GM21529 (cell line): ENCODE results near the gene CYTH4.

Experiments used
- ATAC-seq: cut with Tn5 transposase; IDR thresholded peaks from one replicate; pipeline ENCODE4 v1.9.1; 2021; ENCODE audit not compliant: unreplicated experiment

CYTH4 gene

GRCh38 chr22:37285937-37286336 lies 3.6 kb downstream of the CYTH4 start:
- ATAC-seq: no peak

DNA sequence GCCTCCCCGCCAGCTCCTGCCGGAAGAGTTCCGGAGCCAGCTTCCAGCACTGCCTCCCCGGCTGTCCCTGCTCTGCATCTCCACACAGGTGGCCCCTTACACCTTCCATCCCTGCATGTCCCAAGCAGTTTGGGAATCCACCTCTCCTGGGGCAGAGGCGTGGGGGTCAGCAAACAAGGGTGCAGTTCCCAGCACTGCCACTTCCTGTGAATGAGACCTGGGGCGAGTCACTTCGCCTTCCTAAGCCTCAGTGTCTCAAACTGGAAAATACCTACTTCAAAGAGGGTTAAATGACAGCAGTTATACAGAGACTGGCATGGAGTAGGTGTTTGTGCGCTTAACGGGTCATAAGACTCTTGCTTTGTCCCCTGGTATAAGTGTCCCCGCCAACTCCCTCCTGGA lies 5.2 kb downstream of the CYTH4 start:
- no peak for ATAC-seq

- no peak for ATAC-seq
Measured at GRCh38 chr22:37288521-37288920, 6.2 kb downstream of the CYTH4 start.

GRCh38 chr22:37289156-37289735 lies 6.9 kb downstream of the CYTH4 start:
- no peak for ATAC-seq

DNA sequence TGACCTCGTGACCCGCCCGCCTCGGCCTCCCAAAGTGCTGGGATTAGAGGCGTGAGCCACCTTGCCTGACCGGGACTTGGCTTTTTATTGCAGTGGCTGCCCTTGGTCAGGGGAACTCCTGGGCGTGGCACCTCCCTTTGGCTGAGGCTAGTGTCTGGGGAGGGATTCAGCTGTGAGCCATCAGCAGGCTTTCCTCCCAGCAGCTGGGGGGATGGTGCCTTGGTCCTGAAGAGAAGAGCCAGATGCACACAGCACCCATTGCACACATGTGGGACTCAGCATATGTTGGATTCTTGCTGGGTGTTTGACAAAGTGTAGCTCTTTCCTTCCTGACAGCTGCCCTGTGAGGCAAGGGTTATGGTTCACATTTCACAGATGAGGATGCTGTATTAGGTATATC lies 8.4 kb downstream of the CYTH4 start:
- no peak for ATAC-seq

DNA sequence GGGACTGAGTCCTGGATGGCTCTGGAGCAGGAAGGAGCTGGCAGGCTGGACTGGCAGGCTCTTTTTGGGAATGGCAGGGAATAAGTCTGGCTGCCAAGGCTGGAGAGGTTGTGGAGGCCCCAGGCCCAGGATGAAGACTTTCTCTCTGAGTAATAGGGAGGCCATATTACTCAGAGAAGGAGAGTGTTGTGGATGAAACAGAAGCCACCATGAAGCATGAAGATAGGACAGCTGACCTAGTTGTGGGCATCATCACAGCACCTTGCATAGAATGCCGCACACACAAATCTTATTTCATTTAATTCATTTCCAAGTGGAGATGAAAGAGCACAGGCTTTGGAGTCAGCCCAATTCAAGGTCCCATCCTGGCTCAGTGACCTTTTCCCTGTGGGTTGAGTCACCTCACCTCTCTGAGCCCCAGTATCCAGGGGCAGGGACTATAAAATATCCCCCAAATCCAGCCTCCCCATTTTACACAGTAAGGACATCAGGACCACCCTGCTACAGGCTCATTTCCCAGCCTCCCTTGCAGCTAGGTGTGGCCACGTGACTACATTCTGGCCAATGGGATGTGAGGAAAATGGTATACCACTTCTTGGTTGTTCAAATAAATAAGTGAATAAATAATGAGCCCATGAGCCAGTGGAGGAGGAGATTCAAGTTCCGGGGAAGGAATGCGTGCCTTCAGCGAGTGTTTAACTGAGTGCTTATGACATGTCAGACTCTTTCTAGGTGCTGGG lies 9.4 kb downstream of the CYTH4 start:
- ATAC-seq: no peak

DNA sequence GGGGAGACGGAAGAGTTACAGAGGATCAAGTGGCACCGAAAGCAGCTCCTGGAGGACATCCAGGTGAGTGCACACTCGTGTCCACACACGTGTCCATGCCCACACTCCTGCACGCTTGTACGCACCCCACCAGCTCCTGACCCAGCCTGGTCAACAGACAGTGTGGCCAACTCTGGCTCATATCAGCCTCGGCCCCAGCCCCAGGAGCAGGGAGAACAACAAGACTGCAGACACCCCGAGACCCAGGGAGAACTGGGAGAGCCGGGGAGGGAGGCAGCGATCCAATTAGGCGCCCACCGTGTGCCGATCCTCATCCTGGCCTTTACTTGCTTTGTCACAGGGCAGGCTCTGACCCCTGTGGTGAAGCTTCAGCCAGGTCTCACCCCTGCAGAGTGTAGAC lies 10.3 kb downstream of the CYTH4 start:
- ATAC-seq: no peak

- ATAC-seq: no peak
Measured at GRCh38 chr22:37293172-37293571, 10.9 kb downstream of the CYTH4 start.

- ATAC-seq: no peak
Measured at GRCh38 chr22:37294747-37295146, 12.4 kb downstream of the CYTH4 start.

DNA sequence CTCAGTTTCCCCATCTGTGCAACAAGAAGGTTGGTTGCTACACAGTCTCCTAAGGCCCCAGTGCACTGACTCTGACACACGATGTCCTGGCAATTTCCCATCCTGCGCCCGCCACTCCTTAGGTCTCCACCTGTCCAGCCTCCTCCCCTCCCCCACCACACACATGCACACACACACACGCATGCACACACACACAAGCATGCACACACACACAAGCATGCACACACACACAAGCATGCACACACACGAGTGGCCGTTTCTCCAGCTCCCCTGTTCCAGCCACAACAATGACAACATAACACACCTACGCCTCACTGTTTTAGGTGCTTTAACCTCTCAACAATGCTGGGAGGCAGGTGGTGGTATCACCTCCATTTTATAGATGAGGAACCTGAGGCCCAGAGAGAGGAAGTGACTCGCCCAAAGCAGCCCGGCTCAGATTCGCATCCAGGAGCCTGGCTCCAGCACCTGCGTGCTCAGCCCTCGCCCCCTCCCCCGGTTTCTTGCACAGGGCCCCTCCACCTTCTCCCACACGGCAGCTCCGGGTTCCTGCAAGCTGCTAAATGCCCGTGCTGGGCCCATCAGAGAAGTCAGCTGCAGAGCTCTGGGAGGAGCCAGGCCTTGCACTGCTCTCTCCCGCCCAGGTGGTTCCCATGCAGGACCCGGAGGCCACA lies 13.0 kb downstream of the CYTH4 start:
- ATAC-seq: no peak

GRCh38 chr22:37295946-37296345 lies 13.6 kb downstream of the CYTH4 start:
- no peak for ATAC-seq

GRCh38 chr22:37298748-37299495 lies 16.6 kb downstream of the CYTH4 start:
- no peak for ATAC-seq

DNA sequence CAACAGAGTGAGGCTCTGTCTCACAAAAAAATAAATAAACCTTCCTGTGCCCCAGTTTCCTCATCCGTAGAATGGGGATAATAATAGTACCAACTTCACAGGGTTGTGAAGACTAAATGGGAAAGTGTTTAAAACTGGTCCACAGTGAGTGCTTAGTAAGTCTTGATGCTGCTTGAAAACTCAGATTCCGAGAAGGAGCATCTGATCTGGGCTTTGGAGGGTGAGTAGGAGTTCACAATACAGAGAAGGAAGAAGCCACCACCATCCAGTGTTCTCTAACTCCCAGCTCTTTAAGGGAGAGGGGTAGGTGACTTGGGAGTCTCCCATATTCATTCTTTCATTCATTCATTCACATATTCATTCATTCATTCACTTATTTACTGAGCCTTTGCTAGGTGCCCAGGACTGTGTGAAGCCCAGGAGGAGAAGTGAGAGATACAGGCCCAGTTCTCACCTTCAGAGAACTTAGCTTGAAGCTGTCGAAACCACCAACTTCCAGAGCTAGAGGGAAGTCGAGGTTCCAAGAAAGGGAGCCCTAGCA lies 17.7 kb downstream of the CYTH4 start:
- no peak for ATAC-seq

DNA sequence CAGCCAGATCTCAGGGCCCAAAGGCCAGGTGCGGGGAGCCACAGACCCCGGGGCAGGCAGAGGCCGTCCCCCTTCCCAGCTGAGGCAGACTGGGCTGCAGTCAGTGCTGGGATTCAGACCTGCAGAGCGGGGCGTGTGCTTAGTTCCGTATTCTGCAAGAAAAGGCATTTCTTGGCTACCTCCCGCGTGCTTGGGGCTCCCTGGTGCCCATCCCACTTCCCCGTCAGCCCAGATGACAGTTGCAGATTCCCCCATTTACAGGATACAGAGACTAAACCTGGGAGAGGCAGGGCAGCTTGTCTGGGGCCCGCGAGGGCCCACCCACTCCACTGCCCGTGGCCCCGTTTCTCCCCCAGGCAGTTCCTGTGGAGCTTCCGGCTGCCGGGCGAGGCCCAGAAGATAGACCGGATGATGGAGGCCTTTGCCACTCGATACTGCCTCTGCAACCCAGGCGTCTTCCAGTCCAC lies 18.3 kb downstream of the CYTH4 start:
- ATAC-seq: no peak

DNA sequence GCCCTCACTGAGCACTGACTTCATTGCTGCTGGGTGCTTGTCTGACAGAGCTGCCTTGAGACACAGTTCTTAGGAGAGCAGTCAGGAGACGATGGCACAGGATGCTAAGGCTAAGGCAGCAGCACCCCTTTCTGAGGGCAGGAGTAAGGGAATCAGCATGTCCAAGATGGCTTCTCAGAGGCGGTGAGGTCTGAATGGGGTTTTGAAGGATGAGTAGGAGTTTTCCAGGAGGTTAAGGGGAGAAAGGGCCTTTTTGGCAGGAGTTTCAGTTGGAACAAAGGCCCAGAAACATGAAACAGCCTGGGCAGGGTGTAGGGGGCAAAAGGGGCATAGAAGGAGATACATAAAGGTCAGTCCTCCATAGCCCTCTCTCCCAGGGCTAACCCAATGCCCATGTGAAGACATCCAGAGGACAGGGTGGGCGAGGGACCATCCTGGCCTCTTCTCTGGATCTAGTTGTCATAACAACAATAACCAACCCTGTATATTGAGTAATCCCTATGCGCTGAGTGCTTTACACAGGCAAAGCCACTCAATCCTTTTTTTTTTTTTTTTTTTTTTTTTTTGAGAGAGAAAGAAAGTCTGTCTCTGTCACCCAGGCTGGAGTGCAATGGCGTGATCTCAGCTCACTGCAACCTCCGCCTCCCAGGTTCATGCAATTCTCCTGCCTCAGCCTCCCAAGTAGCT lies 19.0 kb downstream of the CYTH4 start:
- no peak for ATAC-seq

DNA sequence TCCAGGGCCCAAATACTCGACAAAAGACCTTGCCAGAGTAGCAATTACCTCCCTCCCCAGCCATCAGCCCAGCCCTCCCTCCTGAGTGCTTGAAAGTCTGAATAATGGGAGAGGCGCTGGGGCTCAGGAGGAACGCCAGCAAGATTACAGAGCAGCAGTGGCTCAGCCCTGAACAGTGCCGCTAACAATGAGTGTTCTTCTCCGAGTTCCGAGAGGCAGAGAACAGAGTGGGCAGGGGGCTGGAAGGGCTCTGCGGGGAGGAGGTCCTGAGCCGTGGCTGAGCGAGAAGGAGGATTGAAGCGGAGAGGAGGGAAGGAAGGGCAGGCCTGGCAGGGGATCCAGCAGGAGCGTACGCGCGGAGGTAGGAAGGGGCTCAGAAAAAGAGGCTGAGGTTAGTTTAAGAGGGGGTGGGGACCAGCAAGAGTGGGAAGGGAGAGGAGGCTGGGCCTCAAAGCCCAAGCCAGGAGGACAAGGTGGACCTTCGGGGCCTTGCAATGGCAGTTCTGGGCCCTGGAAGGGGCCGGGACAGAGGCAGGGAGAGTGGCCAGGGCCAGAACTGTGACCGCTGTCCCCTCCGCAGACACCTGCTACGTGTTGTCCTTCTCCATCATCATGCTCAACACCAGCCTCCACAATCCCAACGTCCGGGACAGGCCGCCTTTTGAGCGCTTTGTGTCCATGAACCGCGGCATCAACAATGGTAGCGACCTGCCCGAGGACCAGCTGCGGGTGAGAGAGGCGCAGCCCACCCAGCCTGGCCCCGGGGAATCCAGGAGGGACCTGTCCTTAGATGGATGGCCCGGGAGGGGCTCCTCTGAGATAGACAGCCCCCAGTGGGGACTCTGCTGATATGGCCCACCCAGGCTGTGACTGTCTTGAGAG lies 20.6 kb downstream of the CYTH4 start:
- no peak for ATAC-seq

DNA sequence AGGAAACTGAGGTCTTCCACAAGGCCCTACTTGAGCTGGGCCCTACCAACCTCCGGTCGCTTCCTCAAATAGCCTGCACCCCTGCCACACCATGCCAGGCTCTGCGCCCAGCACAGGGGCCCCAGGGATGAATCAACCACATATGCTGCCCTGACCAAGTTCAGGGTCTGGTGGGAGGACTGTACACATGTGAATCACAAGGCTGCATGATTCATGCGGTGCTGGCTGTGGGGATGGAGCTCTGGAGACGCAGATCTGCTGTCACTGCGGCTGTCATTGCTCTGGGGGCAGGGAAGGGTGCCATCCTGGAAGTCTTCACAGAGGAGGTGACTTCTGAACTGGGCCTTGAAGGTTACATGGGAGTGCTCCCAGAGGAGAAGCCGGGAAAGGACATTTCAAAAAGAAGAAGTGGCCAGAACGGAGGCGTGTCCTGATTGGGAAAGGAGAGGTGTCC lies 21.5 kb downstream of the CYTH4 start:
- ATAC-seq: no peak

- ATAC-seq: no peak
Measured at GRCh38 chr22:37304595-37305343, 22.5 kb downstream of the CYTH4 start.

GRCh38 chr22:37305887-37306286 lies 23.6 kb downstream of the CYTH4 start:
- ATAC-seq: no peak
